IMR-90 (cell line): Measurements from ENCODE around the gene RCCD1.
"Not testable (repeated sequence)": the region's sequence is repeated elsewhere in the genome, so short reads cannot be mapped to it uniquely, and the experiment has no call there.

ENCODE experiments used
- CTCF ChIP-seq: conservative IDR thresholded peaks from 2 replicates; pipeline ENCODE4 v1.5.1; 2012; ENCODE audit warnings: mild to moderate bottlenecking, low read depth, low read length, improper control_type of control experiment
- FOS ChIP-seq: fragments of 150-350 bp; IDR thresholded peaks from 2 replicates; pipeline ENCODE4 v1.6.1; 2016; ENCODE audit warnings: low read depth, low read length
- POLR2A ChIP-seq: IDR thresholded peaks from 2 replicates; pipeline ENCODE4 v1.6.1; 2012; ENCODE audit warnings: mild to moderate bottlenecking, low read depth, low read length
- RAD21 ChIP-seq: IDR thresholded peaks from 2 replicates; pipeline ENCODE4 v1.6.1; 2012; ENCODE audit warnings: low read length, improper control_type of control experiment

DNA sequence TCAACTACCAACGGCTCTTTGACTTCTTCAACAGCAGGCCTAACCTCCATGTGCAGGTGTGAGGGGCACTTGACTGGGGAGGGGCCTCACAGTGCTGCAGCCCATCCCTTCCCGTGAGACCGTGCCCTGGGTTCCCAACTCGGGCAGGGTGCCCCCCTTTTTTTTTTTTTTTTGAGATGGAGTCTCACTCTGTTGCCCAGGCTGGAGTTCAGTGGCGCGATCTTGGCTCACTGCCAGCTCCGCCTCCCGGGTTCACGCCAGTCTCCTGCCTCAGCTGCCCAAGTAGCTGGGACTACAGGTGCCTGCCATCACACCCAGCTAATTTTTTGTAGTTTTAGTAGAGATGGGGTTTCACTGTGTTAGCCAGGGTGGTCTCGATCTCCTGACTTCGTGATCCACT, 45.2 kb upstream of the RCCD1 start:
- not testable (repeated sequence) for TF ChIP-seq CTCF, POLR2A, FOS, RAD21
